ENCODE results near the gene PAF1. TPM values are rescaled to one million over a fixed set of nuclear protein-coding genes. Genes with fewer than 3 reads are reported as not detected.

The PAF1 gene
- total RNA-seq, 3 donors from 2014 or later: 41.3 to 49.5 (median 45.2) TPM

- Histone ChIP-seq H3K27me3 (no peaks in the 10 kb centered on the region), H3K36me3 (no peaks in the 10 kb centered on the region), H3K9me3 (no peaks in the 10 kb centered on the region), H3K4me1 (peaks cover 8 to 15% of the 10 kb centered on the region in 2 donors), H3K4me3 (peak overlapping the region; percentile 64 to 95 (median 84)), H3K27ac (peak overlapping the region; percentile 99 to 100)
- TF ChIP-seq POLR2AphosphoS5 (IDR thresholded peaks at IDR 0.05) (no peak), POLR2A (IDR thresholded peaks at IDR 0.05) (no peak)
- TF ChIP-seq, protein P1, sequence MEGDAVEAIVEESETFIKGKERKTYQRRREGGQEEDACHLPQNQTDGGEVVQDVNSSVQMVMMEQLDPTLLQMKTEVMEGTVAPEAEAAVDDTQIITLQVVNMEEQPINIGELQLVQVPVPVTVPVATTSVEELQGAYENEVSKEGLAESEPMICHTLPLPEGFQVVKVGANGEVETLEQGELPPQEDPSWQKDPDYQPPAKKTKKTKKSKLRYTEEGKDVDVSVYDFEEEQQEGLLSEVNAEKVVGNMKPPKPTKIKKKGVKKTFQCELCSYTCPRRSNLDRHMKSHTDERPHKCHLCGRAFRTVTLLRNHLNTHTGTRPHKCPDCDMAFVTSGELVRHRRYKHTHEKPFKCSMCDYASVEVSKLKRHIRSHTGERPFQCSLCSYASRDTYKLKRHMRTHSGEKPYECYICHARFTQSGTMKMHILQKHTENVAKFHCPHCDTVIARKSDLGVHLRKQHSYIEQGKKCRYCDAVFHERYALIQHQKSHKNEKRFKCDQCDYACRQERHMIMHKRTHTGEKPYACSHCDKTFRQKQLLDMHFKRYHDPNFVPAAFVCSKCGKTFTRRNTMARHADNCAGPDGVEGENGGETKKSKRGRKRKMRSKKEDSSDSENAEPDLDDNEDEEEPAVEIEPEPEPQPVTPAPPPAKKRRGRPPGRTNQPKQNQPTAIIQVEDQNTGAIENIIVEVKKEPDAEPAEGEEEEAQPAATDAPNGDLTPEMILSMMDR (IDR thresholded peaks at IDR 0.05): no peak
- intact Hi-C loops (cut with DNase I; ENCODE audit: low total_unique reads): no loop called here
- DNase-seq (ENCODE audit: low spot score in 2 of 2): peak; percentile 74 to 89
These were observed 505 bp downstream of the PAF1 start for GRCh38 chr19:39390451-39390750.

DNA sequence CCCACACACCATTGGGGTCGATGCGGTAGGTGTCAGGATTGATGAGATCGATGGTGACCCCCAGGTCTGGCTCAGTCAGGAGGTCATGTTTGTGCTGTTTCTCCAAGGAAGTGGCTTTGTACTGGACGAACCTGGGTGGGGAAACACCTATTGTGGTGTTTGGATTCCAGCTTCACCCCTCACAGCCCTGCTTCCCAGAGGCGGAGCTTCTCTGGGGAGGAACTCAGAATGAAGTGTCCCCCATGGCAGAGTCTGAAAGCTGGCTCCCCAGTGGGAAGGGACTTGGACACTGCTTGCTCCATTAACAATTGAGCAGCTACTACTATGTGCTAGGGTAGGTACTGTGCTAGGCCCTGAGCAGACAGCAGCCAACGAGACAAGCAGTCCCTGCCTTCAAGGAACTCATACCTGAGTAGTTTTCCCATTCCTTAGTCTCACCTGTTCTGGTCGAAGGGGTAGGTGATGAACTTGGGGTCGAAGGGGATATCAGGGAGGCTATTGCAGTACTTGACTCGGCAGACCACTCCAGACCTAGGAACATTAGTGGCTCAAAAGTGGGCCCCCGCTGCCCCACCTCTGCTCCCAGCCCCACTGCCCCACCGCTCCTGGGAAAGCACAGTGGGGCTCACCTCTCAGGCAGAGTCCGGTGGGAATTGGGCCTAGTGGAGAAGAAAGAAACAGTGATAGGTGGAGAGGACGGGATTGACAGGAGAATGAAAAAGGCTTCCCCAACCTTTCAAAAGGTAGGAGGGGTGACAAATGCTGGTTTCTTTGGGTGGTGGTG, 1.1 kb downstream of the PAF1 start:
- peak overlapping the region; percentile 64 to 95 (median 84) for H3K4me3 ChIP-seq
- no peaks in the 10 kb centered on the region for H3K9me3 ChIP-seq
- H3K36me3 ChIP-seq: no peaks in the 10 kb centered on the region
- no peak for DNase-seq (ENCODE audit: low spot score in 2 of 2)
- no peak for TF ChIP-seq POLR2A (IDR thresholded peaks at IDR 0.05)
- TF ChIP-seq, protein P1 (IDR thresholded peaks at IDR 0.05): no peak
- TF ChIP-seq POLR2AphosphoS5 (IDR thresholded peaks at IDR 0.05): no peak
- intact Hi-C loops (cut with DNase I; ENCODE audit: low total_unique reads): no loop called here
- peaks cover 8 to 15% of the 10 kb centered on the region in 2 donors for H3K4me1 ChIP-seq
- H3K27me3 ChIP-seq: no peaks in the 10 kb centered on the region
- H3K27ac ChIP-seq: peak overlapping the region; percentile 99 to 100

DNA sequence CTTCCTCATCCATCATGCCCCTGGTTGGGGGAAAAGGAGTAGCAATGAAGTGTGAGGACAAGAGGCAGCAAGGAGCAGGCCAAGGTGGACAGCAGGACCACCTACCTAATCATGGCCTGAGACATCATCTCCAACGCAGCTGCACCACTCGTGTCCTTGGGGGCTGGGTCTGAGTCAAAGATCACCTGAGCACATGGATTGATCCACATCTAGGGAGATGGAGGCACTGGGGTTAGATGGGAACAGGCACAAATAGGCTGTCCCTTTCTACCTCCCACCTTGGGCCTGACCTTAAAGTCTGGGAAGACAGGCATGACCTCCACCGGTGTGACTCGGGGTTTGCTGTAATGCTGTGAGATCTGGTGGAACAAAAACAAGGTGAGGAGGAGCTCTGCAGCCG, 2.2 kb downstream of the PAF1 start:
- H3K9me3 ChIP-seq: no peaks in the 10 kb centered on the region
- H3K4me3 ChIP-seq: no peak overlapping the region
- H3K27ac ChIP-seq: peak overlapping the region; percentile 11 to 100
- no peak for DNase-seq (ENCODE audit: low spot score in 2 of 2)
- H3K27me3 ChIP-seq: no peaks in the 10 kb centered on the region
- no peaks in the 10 kb centered on the region for H3K36me3 ChIP-seq
- intact Hi-C loops (cut with DNase I; ENCODE audit: low total_unique reads): no loop called here
- no peak for TF ChIP-seq POLR2A (IDR thresholded peaks at IDR 0.05)
- TF ChIP-seq POLR2AphosphoS5 (IDR thresholded peaks at IDR 0.05): no peak
- TF ChIP-seq, protein P1 (IDR thresholded peaks at IDR 0.05): no peak
- peaks cover 8 to 15% of the 10 kb centered on the region in 2 donors for H3K4me1 ChIP-seq

DNA sequence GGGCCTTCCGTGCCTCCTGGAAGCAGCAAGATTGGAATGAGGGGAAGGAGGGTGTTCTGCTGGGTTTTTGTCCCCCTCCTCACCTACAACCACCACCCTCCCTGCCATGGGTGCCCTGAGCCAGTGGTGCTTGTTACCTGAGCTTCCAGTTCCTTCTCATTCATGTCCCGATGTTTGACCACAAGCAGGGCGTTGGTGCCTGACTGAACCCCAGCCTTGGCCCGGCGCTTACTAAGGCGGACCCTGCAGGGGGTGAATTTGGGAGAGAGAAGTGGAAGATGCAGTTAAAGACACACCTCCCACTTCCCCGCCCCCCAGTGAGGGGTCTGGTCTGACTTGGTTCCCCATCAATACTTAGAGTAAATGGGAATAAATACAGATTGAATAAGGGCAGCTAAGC, 4.3 kb downstream of the PAF1 start:
- no peak for DNase-seq (ENCODE audit: low spot score in 2 of 2)
- H3K4me1 ChIP-seq: peaks cover 5 to 9% of the 10 kb centered on the region in 2 donors
- no peak overlapping the region for H3K27ac ChIP-seq
- TF ChIP-seq POLR2A (IDR thresholded peaks at IDR 0.05) (no peak), POLR2AphosphoS5 (IDR thresholded peaks at IDR 0.05) (no peak)
- TF ChIP-seq, protein P1 (IDR thresholded peaks at IDR 0.05): no peak
- H3K36me3 ChIP-seq: no peaks in the 10 kb centered on the region
- H3K9me3 ChIP-seq: no peaks in the 10 kb centered on the region
- no peaks in the 10 kb centered on the region for H3K27me3 ChIP-seq
- intact Hi-C loops (cut with DNase I; ENCODE audit: low total_unique reads): no loop called here
- no peak overlapping the region for H3K4me3 ChIP-seq

- Histone ChIP-seq H3K27me3 (no peaks in the 10 kb centered on the region), H3K4me3 (no peak overlapping the region), H3K4me1 (peaks cover 5 to 9% of the 10 kb centered on the region in 2 donors), H3K36me3 (peaks cover 5% of the 10 kb centered on the region), H3K9me3 (no peaks in the 10 kb centered on the region), H3K27ac (no peak overlapping the region)
- TF ChIP-seq POLR2A (IDR thresholded peaks at IDR 0.05): no peak
- TF ChIP-seq, protein P1 (IDR thresholded peaks at IDR 0.05): no peak
- no peak for TF ChIP-seq POLR2AphosphoS5 (IDR thresholded peaks at IDR 0.05)
- intact Hi-C loops (cut with DNase I; ENCODE audit: low total_unique reads): no loop called here
- DNase-seq (ENCODE audit: low spot score in 2 of 2): no peak
These were observed 5.1 kb downstream of the PAF1 start for GRCh38 chr19:39385629-39386411.

Measured in breast epithelium (tissue), 4 donors.